ENCODE measurements around the gene TEX101. TPM values are rescaled to one million over a fixed set of nuclear protein-coding genes. Genes with fewer than 3 reads are reported as not detected.
"Not testable (repeated sequence)": the region's sequence is repeated elsewhere in the genome, so short reads cannot be mapped to it uniquely, and the experiment has no call there.

TEX101 gene
- total RNA-seq, 1 donor from 2014 or later = not detected

DNA sequence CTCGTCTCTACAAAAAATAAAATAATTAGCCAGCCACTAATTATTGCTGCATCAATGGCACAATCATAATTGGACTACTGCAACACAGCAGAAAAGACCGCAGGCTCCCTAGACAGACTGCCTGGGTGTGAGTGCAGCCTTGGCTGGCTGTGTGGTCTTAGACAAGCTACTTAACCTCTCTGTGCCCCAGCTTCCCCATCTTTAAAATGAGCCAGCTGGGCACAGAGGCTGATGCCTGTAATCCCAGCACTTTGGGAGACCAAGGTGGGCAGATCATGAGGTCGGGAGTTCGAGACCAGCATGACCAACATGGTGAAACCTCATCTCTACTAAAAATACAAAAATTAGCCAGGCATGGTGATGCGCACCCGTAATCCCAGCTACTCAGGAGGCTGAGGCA, 19.0 kb downstream of the TEX101 start:
- Mint-ChIP-seq H3K27ac (no peak overlapping the region), H3K27me3 (no peaks in the 10 kb centered on the region), H3K36me3 (no peaks in the 10 kb centered on the region), H3K4me3 (no peak overlapping the region), H3K4me1 (ENCODE audit: unreplicated experiment) (no peaks in the 10 kb centered on the region), H3K9me3 (no peaks in the 10 kb centered on the region)
- no peak for DNase-seq (ENCODE audit: extremely low spot score, unreplicated experiment)
- TF ChIP-seq, protein P1, sequence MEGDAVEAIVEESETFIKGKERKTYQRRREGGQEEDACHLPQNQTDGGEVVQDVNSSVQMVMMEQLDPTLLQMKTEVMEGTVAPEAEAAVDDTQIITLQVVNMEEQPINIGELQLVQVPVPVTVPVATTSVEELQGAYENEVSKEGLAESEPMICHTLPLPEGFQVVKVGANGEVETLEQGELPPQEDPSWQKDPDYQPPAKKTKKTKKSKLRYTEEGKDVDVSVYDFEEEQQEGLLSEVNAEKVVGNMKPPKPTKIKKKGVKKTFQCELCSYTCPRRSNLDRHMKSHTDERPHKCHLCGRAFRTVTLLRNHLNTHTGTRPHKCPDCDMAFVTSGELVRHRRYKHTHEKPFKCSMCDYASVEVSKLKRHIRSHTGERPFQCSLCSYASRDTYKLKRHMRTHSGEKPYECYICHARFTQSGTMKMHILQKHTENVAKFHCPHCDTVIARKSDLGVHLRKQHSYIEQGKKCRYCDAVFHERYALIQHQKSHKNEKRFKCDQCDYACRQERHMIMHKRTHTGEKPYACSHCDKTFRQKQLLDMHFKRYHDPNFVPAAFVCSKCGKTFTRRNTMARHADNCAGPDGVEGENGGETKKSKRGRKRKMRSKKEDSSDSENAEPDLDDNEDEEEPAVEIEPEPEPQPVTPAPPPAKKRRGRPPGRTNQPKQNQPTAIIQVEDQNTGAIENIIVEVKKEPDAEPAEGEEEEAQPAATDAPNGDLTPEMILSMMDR (conservative IDR thresholded peaks at IDR 0.05) = no peak

DNA sequence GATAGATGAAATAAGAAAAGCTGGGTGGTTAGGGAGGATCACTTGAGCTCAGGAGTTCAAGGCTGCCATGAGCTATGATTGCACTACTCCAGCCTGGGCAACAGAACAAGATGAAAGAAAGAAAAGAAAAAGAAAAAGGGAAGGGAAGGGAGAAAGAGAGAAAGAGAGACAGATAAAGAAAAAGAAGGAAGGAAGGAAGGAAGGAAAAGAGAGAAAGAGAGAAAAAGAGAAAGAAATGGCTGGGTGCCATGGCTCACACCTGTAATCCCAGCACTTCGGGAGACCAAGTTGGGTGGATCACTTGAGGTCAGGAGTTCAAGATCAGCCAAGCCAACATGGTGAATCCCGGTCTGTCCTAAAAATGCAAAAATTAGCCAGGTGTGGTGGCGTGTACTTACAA, 21.1 kb downstream of the TEX101 start:
- no peak overlapping the region for H3K4me3 Mint-ChIP-seq
- H3K27ac Mint-ChIP-seq = no peak overlapping the region
- no peak for DNase-seq (ENCODE audit: extremely low spot score, unreplicated experiment)
- peaks cover 5% of the 10 kb centered on the region for H3K27me3 Mint-ChIP-seq
- H3K36me3 Mint-ChIP-seq = no peaks in the 10 kb centered on the region
- TF ChIP-seq, protein P1 (conservative IDR thresholded peaks at IDR 0.05) = no peak
- H3K9me3 Mint-ChIP-seq = no peaks in the 10 kb centered on the region
- no peaks in the 10 kb centered on the region for H3K4me1 Mint-ChIP-seq (ENCODE audit: unreplicated experiment)

DNA sequence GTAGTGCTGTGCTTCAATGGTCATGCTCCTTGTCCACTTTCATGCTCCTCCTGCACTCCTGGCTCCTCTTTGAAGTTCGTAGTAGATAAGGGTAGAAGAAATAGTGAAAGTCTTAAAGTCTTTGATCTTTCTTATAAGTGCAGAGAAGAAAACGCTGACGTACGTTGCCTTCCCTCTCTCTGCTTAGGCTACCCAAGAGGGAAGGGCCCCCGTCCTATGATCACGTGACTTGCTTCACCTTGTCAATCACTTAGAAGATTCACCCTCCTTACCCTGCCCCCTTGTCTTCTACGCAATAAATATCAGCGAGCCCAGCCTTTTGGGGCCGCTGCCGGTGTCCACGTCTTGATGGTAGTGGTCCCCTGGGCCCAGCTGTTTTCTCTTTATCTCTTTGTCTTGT, 22.6 kb downstream of the TEX101 start:
- not testable (repeated sequence) for H3K4me3 Mint-ChIP-seq; H3K27me3 Mint-ChIP-seq; H3K4me1 Mint-ChIP-seq (ENCODE audit: unreplicated experiment); H3K36me3 Mint-ChIP-seq; H3K9me3 Mint-ChIP-seq; H3K27ac Mint-ChIP-seq; DNase-seq (ENCODE audit: extremely low spot score, unreplicated experiment)

DNA sequence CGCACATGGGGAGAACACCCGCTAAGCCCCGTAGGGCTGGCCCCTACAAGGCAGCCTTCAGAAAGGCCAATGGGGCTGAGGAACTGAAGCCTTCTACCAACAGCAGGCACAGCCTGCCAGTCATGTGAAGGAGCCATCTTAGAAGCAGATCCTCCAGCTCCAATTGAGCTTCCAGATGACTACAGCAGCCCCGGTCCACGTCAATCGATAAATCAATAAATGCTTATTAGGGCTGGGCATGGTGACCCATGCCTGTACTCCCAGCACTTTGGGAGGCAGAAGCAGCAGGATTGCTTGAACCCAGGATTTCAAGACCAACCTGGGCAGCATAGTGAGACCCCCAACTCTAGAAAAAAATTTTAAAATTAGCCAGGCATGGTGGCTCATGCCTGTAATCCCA, 23.0 kb downstream of the TEX101 start:
- TF ChIP-seq, protein P1 (conservative IDR thresholded peaks at IDR 0.05) = no peak
- Mint-ChIP-seq H3K4me3 (no peak overlapping the region), H3K27ac (no peak overlapping the region), H3K9me3 (no peaks in the 10 kb centered on the region), H3K27me3 (peaks cover 10% of the 10 kb centered on the region), H3K36me3 (no peaks in the 10 kb centered on the region), H3K4me1 (ENCODE audit: unreplicated experiment) (no peaks in the 10 kb centered on the region)
- DNase-seq (ENCODE audit: extremely low spot score, unreplicated experiment) = no peak

DNA sequence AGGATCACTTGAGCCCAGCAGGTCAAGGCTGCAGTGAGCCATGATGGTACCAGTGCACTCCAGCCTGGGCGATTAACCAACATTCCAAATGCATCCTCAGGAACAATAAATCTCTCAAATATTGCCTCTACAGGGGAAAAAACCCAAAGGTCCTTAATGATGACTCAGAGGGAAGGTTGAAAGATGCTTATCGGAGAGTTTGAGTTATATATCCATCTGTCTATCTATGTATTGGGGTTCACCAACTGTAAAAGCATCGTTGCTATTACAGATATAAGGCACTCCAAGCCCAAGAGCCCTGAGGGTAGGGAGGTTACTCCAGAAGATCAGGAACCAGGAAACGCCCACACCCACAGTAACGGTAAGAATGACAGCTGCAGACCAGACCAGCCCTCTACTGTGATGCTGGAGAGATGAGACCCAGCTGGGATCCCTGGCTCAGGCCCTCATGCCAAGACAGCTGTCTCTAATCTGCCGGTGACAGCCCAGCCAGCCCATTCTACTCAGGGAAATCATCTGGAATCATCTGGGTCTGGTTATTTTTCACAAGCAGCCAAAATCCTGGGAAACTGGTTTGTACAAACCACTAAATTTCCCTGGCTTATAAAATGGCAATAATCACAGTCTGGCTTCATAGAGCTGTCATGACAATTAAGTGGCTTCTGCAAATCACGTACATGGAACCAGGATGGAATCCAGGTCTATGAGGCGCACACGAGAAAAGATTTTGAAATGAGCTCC, 23.8 kb downstream of the TEX101 start:
- Mint-ChIP-seq H3K4me1 (ENCODE audit: unreplicated experiment) (no peaks in the 10 kb centered on the region), H3K27ac (no peak overlapping the region), H3K9me3 (no peaks in the 10 kb centered on the region), H3K27me3 (peaks cover 10% of the 10 kb centered on the region), H3K4me3 (no peak overlapping the region), H3K36me3 (no peaks in the 10 kb centered on the region)
- TF ChIP-seq, protein P1 (conservative IDR thresholded peaks at IDR 0.05) = no peak
- DNase-seq (ENCODE audit: extremely low spot score, unreplicated experiment) = no peak

DNA sequence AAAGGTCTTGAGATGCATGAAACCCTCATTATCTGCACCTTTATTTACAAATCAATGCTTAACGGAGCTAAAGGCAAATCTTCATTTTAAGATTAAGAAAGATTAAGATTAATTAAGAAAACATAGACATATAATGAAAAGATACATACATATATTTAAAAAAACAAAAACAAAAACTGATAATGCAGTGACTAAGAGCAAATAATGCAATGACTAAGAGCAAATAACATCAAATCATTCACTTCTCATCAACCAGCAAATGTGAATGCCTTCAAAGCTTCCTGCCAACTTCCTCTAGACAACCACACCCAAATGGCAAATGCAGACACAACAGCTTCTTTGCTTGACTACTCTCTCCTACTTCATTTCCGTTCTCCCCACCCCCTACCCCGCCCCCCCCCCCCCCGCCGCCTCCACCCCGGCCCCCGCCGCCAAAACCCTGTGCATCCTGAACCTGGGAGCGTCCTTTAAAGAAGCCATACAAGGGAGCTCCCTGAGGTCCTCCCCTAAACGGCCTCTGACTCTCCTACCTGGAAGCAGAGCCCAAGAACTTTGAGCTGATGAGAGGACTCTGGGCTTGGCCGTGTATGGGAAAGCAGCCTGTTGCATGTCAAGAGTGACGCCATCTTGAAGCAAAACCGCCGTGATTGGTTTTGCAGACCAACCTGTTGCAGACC, 24.5 kb downstream of the TEX101 start:
- H3K36me3 Mint-ChIP-seq = no peaks in the 10 kb centered on the region
- H3K27me3 Mint-ChIP-seq = peaks cover 10% of the 10 kb centered on the region
- TF ChIP-seq, protein P1 (conservative IDR thresholded peaks at IDR 0.05) = no peak
- H3K4me1 Mint-ChIP-seq (ENCODE audit: unreplicated experiment) = no peaks in the 10 kb centered on the region
- H3K9me3 Mint-ChIP-seq = no peaks in the 10 kb centered on the region
- no peak for DNase-seq (ENCODE audit: extremely low spot score, unreplicated experiment)
- no peak overlapping the region for H3K4me3 Mint-ChIP-seq
- H3K27ac Mint-ChIP-seq = no peak overlapping the region
